H1 (cell line): ENCODE results near the gene SERPINB12. TPM values are rescaled to one million over a fixed set of nuclear protein-coding genes. Genes with fewer than 3 reads are reported as not detected.

Source experiments
- CTCF ChIA-PET: fragments of 300-600 bp; sonication (Branson Sonifier 250); formaldehyde crosslinking; loops from one replicate; lab custom pipeline; 2021; ENCODE audit not compliant: partially characterized antibody; lab: Charles Lee
- POLR2A ChIA-PET: fragments of 300-600 bp; sonication (Branson Sonifier 250); formaldehyde crosslinking; loops from one replicate; lab custom pipeline; 2021; ENCODE audit warnings: inconsistent platforms; ENCODE audit not compliant: partially characterized antibody; lab: Charles Lee
- DNase-seq, 2 experiments: peaks; one replicate each; pipeline versions ENCODE4 v3.0.0 to v3.0.0-alpha.2; 2010 to 2022; ENCODE audit warnings: low spot score in 2 of 2, low read depth in 1 of 2, mixed read lengths in 1 of 2
- FAIRE-seq: peaks from 2 replicates; lab custom pipeline; 2011; peaks lifted over from hg19 to GRCh38; lab: Jason Lieb, UNC
- H2AFZ ChIP-seq: 2 replicates; pipeline ENCODE4 v1.8.1; 2012; ENCODE audit warnings: low read length, inconsistent platforms
- H2AK5ac ChIP-seq: 2 replicates; pipeline ENCODE4 v1.6.1; 2013; ENCODE audit warnings: low read depth, low read length
- H2BK120ac ChIP-seq: replicated peaks from 2 replicates; pipeline ENCODE3; 2013; ENCODE audit warnings: low read depth, low read length, inconsistent platforms
- H2BK12ac ChIP-seq: 2 replicates; pipeline ENCODE4 v1.6.1; 2013; ENCODE audit warnings: low read depth, low read length
- H2BK15ac ChIP-seq: 2 replicates; pipeline ENCODE4 v1.6.1; 2013; ENCODE audit warnings: low read length
- H2BK20ac ChIP-seq: 2 replicates; pipeline ENCODE4 v1.6.1; 2013; ENCODE audit warnings: low read length
- H2BK5ac ChIP-seq: 2 replicates; pipeline ENCODE4 v1.6.1; 2013; ENCODE audit warnings: low read depth, low read length
- H3K14ac ChIP-seq: 2 replicates; pipeline ENCODE4 v1.6.1; 2013; ENCODE audit warnings: inconsistent platforms; ENCODE audit not compliant: insufficient read length
- H3K18ac ChIP-seq: 2 replicates; pipeline ENCODE4 v1.6.1; 2013; ENCODE audit warnings: low read length; ENCODE audit errors: extremely low read depth
- H3K23ac ChIP-seq: 2 replicates; pipeline ENCODE4 v1.6.1; 2013; ENCODE audit warnings: inconsistent platforms; ENCODE audit not compliant: insufficient read length
- H3K23me2 ChIP-seq: 2 replicates; pipeline ENCODE4 v1.6.1; 2013; ENCODE audit warnings: low read depth, low read length
- H3K27ac ChIP-seq: 2 replicates; pipeline ENCODE4 v1.6.1; 2011; ENCODE audit warnings: low read depth, low read length, inconsistent platforms
- H3K27me3 ChIP-seq, 4 experiments: replicated peaks in 1 of 4; 1 replicate in 1 of 4; 2 replicates in 3 of 4; pipeline versions ENCODE4 v1.6.1 to v1.8.1; 2011 to 2013; ENCODE audit warnings: low read length in 3 of 4, mild to moderate bottlenecking in 3 of 4, inconsistent platforms in 2 of 4, mixed read lengths in 2 of 4, moderate library complexity in 1 of 4; ENCODE audit not compliant: control insufficient read depth in 3 of 4, insufficient read depth in 3 of 4; ENCODE audit errors: extremely low read depth in 1 of 4
- H3K36me3 ChIP-seq, 4 experiments: 2 replicates each; pipeline versions ENCODE4 v1.6.1 to v1.8.1; 2011 to 2013; ENCODE audit warnings: mild to moderate bottlenecking in 4 of 4, low read length in 3 of 4, moderate library complexity in 2 of 4, control low read depth in 1 of 4, inconsistent platforms in 1 of 4; ENCODE audit not compliant: insufficient read depth in 4 of 4, control insufficient read depth in 2 of 4
- H3K4ac ChIP-seq: replicated peaks from 2 replicates; pipeline ENCODE3; 2013; ENCODE audit warnings: low read length, low read depth, mixed read lengths, inconsistent platforms; ENCODE audit not compliant: insufficient read length
- H3K4me1 ChIP-seq, 4 experiments: replicated peaks in 1 of 4; 1 replicate in 1 of 4; 2 replicates in 3 of 4; pipeline versions ENCODE4 v1.6.1 to v1.8.1; 2011 to 2013; ENCODE audit warnings: low read length in 3 of 4, inconsistent platforms in 2 of 4, mixed read lengths in 1 of 4; ENCODE audit not compliant: insufficient read depth in 4 of 4, control insufficient read depth in 3 of 4
- H3K4me2 ChIP-seq, 2 experiments: 2 replicates each; pipeline versions ENCODE4 v1.6.1 to v1.8.1; 2011 to 2013; ENCODE audit warnings: low read depth in 2 of 2, low read length in 2 of 2, control low read depth in 1 of 2, inconsistent platforms in 1 of 2, mild to moderate bottlenecking in 1 of 2; ENCODE audit not compliant: insufficient read depth in 1 of 2
- H3K4me3 ChIP-seq, 4 experiments: fragments of 200-600, 300-600 bp in 1 of 4; sonication (generic), shearing (Covaris generic), sonication (Bioruptor Twin) in 1 of 4; 2 replicates each; pipeline versions ENCODE4 v1.5.1 to v1.8.1; 2011 to 2016; ENCODE audit warnings: low read length in 4 of 4, low read depth in 3 of 4, control low read depth in 2 of 4, inconsistent platforms in 2 of 4, mild to moderate bottlenecking in 2 of 4, mixed read lengths in 1 of 4, moderate library complexity in 1 of 4; ENCODE audit not compliant: insufficient read depth in 2 of 4; ENCODE audit errors: extremely low read depth in 1 of 4
- H3K56ac ChIP-seq: replicated peaks from 2 replicates; pipeline ENCODE3; 2013; ENCODE audit warnings: low read depth, mild to moderate bottlenecking, mixed read lengths, low read length, inconsistent platforms; ENCODE audit not compliant: insufficient read length
- H3K79me1 ChIP-seq: 2 replicates; pipeline ENCODE4 v1.6.1; 2013; ENCODE audit warnings: low read depth, low read length, control low read depth
- H3K79me2 ChIP-seq, 2 experiments: 2 replicates each; pipeline versions ENCODE4 v1.6.1 to v1.8.1; 2012 to 2013; ENCODE audit warnings: low read length in 2 of 2, mild to moderate bottlenecking in 2 of 2, inconsistent platforms in 1 of 2; ENCODE audit not compliant: insufficient read depth in 2 of 2, control insufficient read depth in 1 of 2
- H3K9ac ChIP-seq, 4 experiments: replicated peaks in 1 of 4; 1 replicate in 1 of 4; 2 replicates in 3 of 4; pipeline versions ENCODE4 v1.6.1 to v1.8.1; 2011 to 2013; ENCODE audit warnings: low read depth in 3 of 4, low read length in 3 of 4, control low read depth in 2 of 4, mild to moderate bottlenecking in 2 of 4, moderate library complexity in 2 of 4, inconsistent platforms in 1 of 4; ENCODE audit errors: extremely low read depth in 1 of 4
- H3K9me3 ChIP-seq, 2 experiments: 2 replicates each; pipeline versions ENCODE4 v1.6.1 to v1.8.1; 2012 to 2013; ENCODE audit warnings: mild to moderate bottlenecking in 2 of 2, moderate library complexity in 2 of 2, control low read depth in 1 of 2, inconsistent platforms in 1 of 2, low read depth in 1 of 2, low read length in 1 of 2, mixed read lengths in 1 of 2; ENCODE audit not compliant: insufficient read depth in 2 of 2
- H4K20me1 ChIP-seq, 2 experiments: replicated peaks in 1 of 2; 2 replicates each; pipeline versions ENCODE3 to v1.8.1; 2011 to 2013; ENCODE audit warnings: inconsistent platforms in 2 of 2, low read length in 2 of 2, mild to moderate bottlenecking in 1 of 2; ENCODE audit not compliant: insufficient read depth in 2 of 2, control insufficient read depth in 1 of 2
- H4K5ac ChIP-seq: 2 replicates; pipeline ENCODE4 v1.6.1; 2013; ENCODE audit warnings: low read length, low read depth, mixed read lengths, inconsistent platforms; ENCODE audit not compliant: insufficient read length
- H4K8ac ChIP-seq: 2 replicates; pipeline ENCODE4 v1.8.0; 2013; ENCODE audit warnings: mild to moderate bottlenecking, moderate library complexity, low read length, inconsistent platforms; ENCODE audit not compliant: insufficient read depth; ENCODE audit errors: extremely low read depth
- H4K91ac ChIP-seq: replicated peaks from 2 replicates; pipeline ENCODE3; 2013; ENCODE audit warnings: low read length, mixed read lengths, inconsistent platforms; ENCODE audit not compliant: insufficient read length
- CTBP2 ChIP-seq: IDR thresholded peaks from 2 replicates; pipeline ENCODE4 v1.7.0; 2011; ENCODE audit warnings: borderline replicate concordance, mild to moderate bottlenecking, moderate library complexity, mixed read lengths, low read length; ENCODE audit not compliant: insufficient read depth, insufficient read length
- CTCF ChIP-seq, 3 experiments: IDR thresholded peaks; 1 replicate in 2 of 3; 2 replicates in 1 of 3; pipeline versions ENCODE4 v1.5.1 to v1.6.1; 2011; ENCODE audit warnings: low read length in 3 of 3, mild to moderate bottlenecking in 3 of 3, inconsistent platforms in 2 of 3, low read depth in 1 of 3, moderate library complexity in 1 of 3; ENCODE audit not compliant: insufficient read depth in 1 of 3; ENCODE audit errors: control extremely low read depth in 1 of 3
- EGR1 ChIP-seq: IDR thresholded peaks from 2 replicates; pipeline ENCODE4 v1.6.1; 2011; ENCODE audit warnings: low read depth, low read length, borderline replicate concordance
- GABPA ChIP-seq: IDR thresholded peaks from 2 replicates; pipeline ENCODE4 v1.6.1; 2011; ENCODE audit warnings: mild to moderate bottlenecking, low read length, moderate library complexity, borderline replicate concordance; ENCODE audit not compliant: insufficient read depth
- KDM4A ChIP-seq: IDR thresholded peaks from one replicate; pipeline ENCODE4 v1.7.1; 2012; ENCODE audit warnings: low read depth, mild to moderate bottlenecking, moderate library complexity, low read length, inconsistent platforms; ENCODE audit not compliant: severe bottlenecking
- RNF2 ChIP-seq: fragments of 200-900, 300-1000 bp; sonication (generic); IDR thresholded peaks from 2 replicates; pipeline ENCODE4 v1.7.1; 2016; ENCODE audit warnings: borderline replicate concordance, low read depth, mild to moderate bottlenecking, antibody characterized with exemption, low read length; ENCODE audit not compliant: poor library complexity, severe bottlenecking; ENCODE audit errors: missing control alignments
- TAF7 ChIP-seq: optimal IDR thresholded peaks from 2 replicates; pipeline ENCODE3; 2011; ENCODE audit warnings: low read depth, mild to moderate bottlenecking, inconsistent platforms, low read length, moderate library complexity, borderline replicate concordance
- TBP ChIP-seq: IDR thresholded peaks from 2 replicates; pipeline ENCODE4 v1.6.1; 2011; ENCODE audit warnings: low read depth, low read length, improper control_type of control experiment
- TEAD4 ChIP-seq: IDR thresholded peaks from 2 replicates; pipeline ENCODE4 v1.6.1; 2012; ENCODE audit warnings: low read depth, low read length, inconsistent platforms, mixed read lengths
- YY1 ChIP-seq: IDR thresholded peaks from 2 replicates; pipeline ENCODE4 v1.6.1; 2011; ENCODE audit warnings: low read depth, mild to moderate bottlenecking, low read length
- WGBS, 2 experiments: shearing (Covaris generic) in 1 of 2; methylation state at CpG; one replicate each; pipeline versions ENCODE4 v1.1.6 to v1.1.7; 2013 to 2015; ENCODE audit warnings: low lambda C conversion rate in 2 of 2, mixed read lengths in 2 of 2, inconsistent platforms in 1 of 2, low coverage in 1 of 2, missing lambda C conversion rate in 1 of 2; ENCODE audit not compliant: insufficient replicate concordance in 2 of 2, insufficient coverage in 1 of 2, insufficient read length in 1 of 2; ENCODE audit errors: extremely low coverage in 1 of 2, missing lambda C conversion rate in 1 of 2; 5-methylcytosine and 5-hydroxymethylcytosine counted together
- polyA plus RNA-seq, 7 experiments: library from polyadenylated mRNA; depleted of rRNA in 3 of 7; stranded (reverse) in 5 of 7; unstranded in 2 of 7; fragments of >200 nt in 5 of 7; fragments of 200-250 nt in 2 of 7; gene quantifications; 1 replicate in 5 of 7; 2 replicates in 1 of 7; 4 replicates in 1 of 7; pipeline versions ENCODE4 v1.2.1 to v1.2.3, GENCODE V29; 2011 to 2013; ENCODE audit warnings: missing spikeins in 2 of 7, mixed read lengths in 2 of 7
- total RNA-seq: library from RNA; stranded (reverse); fragmentation: NEBNext Ultra II Directional; extraction: Animal tissue kit (Norgen Biotek cat#: 25700); gene quantifications from 2 replicates; pipeline ENCODE4 v1.2.1, GENCODE V29; 2021
- TF ChIP-seq, protein P1 (sequence below): IDR thresholded peaks from 2 replicates; pipeline ENCODE4 v1.6.1; 2012; ENCODE audit warnings: inconsistent platforms

Gene SERPINB12
- total and polyA plus RNA-seq, 2 of the 8 experiments (the other 6 are each of a cell fraction or from before 2014, with no cell fraction given): not detected

DNA sequence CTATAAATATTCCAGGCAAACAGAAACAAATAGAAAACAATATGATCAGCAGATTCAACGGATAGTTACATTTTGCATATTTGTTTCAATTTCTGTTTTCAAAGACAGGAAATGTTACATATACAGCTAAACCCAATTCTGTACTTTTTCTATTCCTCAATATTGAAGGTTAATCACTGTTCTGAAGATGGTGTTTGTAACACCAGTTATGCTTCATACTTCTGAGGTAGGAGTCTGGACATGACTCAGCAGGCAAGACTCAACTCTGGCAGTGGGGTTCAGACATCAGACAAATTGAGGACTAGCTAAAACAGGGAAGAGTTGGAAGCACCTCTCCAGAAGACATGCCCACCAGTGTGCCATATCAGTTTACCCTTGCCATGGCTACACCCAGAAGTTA lies 61.6 kb downstream of the SERPINB12 start:
- Histone ChIP-seq H3K4me3 (no peak overlapping the region), H3K9ac (no peak overlapping the region)
- TF ChIP-seq GABPA (no peak), EGR1 (no peak), CTCF (IDR thresholded peaks at IDR 0.05; ENCODE audit: control extremely low read depth in 1 of 3, insufficient read depth in 1 of 3, low read depth in 1 of 3, low read length in 3 of 3) (no peak), KDM4A (no peak), TAF7 (no peak), CTBP2 (no peak), TEAD4 (no peak), TBP (no peak), RNF2 (no peak), YY1 (no peak)
- TF ChIP-seq, protein P1, sequence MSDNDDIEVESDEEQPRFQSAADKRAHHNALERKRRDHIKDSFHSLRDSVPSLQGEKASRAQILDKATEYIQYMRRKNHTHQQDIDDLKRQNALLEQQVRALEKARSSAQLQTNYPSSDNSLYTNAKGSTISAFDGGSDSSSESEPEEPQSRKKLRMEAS: no peak

More for the DNA sequence above, 61.6 kb downstream of the SERPINB12 start:
- H3K14ac ChIP-seq: no peak overlapping the region
- no peak overlapping the region for H2BK20ac ChIP-seq
- H2AK5ac ChIP-seq: no peak overlapping the region
- FAIRE-seq (no peak), DNase-seq (no peak)
- ChIA-PET POLR2A (no interaction called here), CTCF (interaction anchor here (2.3 kb wide), 1 partner anchor 25 kb away, joined by 7 read pairs; no protein-coding TSS in a partner anchor)
- H3K56ac ChIP-seq: no peak overlapping the region
- H4K8ac ChIP-seq: no peak overlapping the region
- WGBS, 2 experiments: 3% methylated on average over 1 of the region's 1 CpG; no CpG with 5 or more reads in 1 of the 2 experiments
- no peak overlapping the region for H3K27ac ChIP-seq
- no peaks in the 10 kb centered on the region for H3K23me2 ChIP-seq
- no peak overlapping the region for H3K23ac ChIP-seq
- H3K27me3 ChIP-seq: no peaks in the 10 kb centered on the region
- no peaks in the 10 kb centered on the region for H3K36me3 ChIP-seq
- H3K79me2 ChIP-seq: no peaks in the 10 kb centered on the region
- H4K20me1 ChIP-seq: no peaks in the 10 kb centered on the region
- H3K4me2 ChIP-seq: no peak overlapping the region
- no peak overlapping the region for H2AFZ ChIP-seq
- no peaks in the 10 kb centered on the region for H3K4me1 ChIP-seq
- H2BK15ac ChIP-seq: no peak overlapping the region
- H2BK12ac ChIP-seq: no peak overlapping the region
- no peaks in the 10 kb centered on the region for H3K79me1 ChIP-seq
- H3K9me3 ChIP-seq: no peaks in the 10 kb centered on the region
- no peak overlapping the region for H3K18ac ChIP-seq
- no peak overlapping the region for H4K91ac ChIP-seq
- no peak overlapping the region for H2BK120ac ChIP-seq
- no peak overlapping the region for H3K4ac ChIP-seq
- H2BK5ac ChIP-seq: no peak overlapping the region
- no peak overlapping the region for H4K5ac ChIP-seq
